Measurements from ENCODE around the gene DDX31. TPM values are rescaled to one million over a fixed set of nuclear protein-coding genes. Genes with fewer than 3 reads are reported as not detected.

Gene DDX31
- total and polyA plus RNA-seq, 2 donors (not counting 1 experiment from before 2014, with no cell fraction given), result 16.4 to 22.7 TPM

- no peak overlapping the region for H3K9ac ChIP-seq (ENCODE audit: low read length)
- H3K4me1 ChIP-seq (ENCODE audit: control insufficient read depth in 2 of 2, insufficient read depth in 2 of 2, low read length in 2 of 2), result no peaks in the 10 kb centered on the region
- Mint-ChIP-seq H3K27me3 (no peaks in the 10 kb centered on the region), H3K4me3 (no peak overlapping the region), H3K9me3 (ENCODE audit: insufficient read depth) (no peaks in the 10 kb centered on the region), H3K4me1 (no peaks in the 10 kb centered on the region), H3K27ac (no peak overlapping the region)
- ChIA-PET POLR2A (no interaction called here), CTCF (no interaction called here)
- H3K36me3 ChIP-seq (replicated peaks in 1 of 2; ENCODE audit: control extremely low read depth in 1 of 2, control insufficient read depth in 1 of 2, extremely low read depth in 1 of 2, insufficient read depth in 2 of 2, low read length in 1 of 2), result peaks cover 10 to 85% of the 10 kb centered on the region in 2 experiments
- TF ChIP-seq CTCF (IDR thresholded peaks at IDR 0.05), result no peak
- TF ChIP-seq EZH2 (IDR thresholded peaks at IDR 0.05; ENCODE audit: borderline replicate concordance, insufficient read depth, low read depth, low read length, poor library complexity, severe bottlenecking), result no peak
- DNase-seq (no peak), ATAC-seq (ENCODE audit: low read depth) (no peak)
- intact Hi-C loops (cut with micrococcal nuclease), result no loop called here
- no peaks in the 10 kb centered on the region for H3K79me2 ChIP-seq (ENCODE audit: control insufficient read depth, insufficient read depth, low read length)
- no peak overlapping the region for H3K27ac ChIP-seq (ENCODE audit: low read length in 2 of 2)
- no peaks in the 10 kb centered on the region for H3K9me3 ChIP-seq (ENCODE audit: control extremely low read depth in 1 of 3, control insufficient read depth in 2 of 3, insufficient read depth in 1 of 3, low read length in 2 of 3)
- 94% methylated on average over 3 of the region's 3 CpGs for WGBS (ENCODE audit: insufficient coverage)
- no peak overlapping the region for H3K4me3 ChIP-seq (ENCODE audit: control extremely low read depth in 1 of 5, extremely low read depth in 1 of 5, insufficient read depth in 1 of 5, low read depth in 2 of 5, low read length in 4 of 5)
- H2AFZ ChIP-seq (ENCODE audit: insufficient read depth, low read depth, low read length, poor library complexity, severe bottlenecking), result no peak overlapping the region
- no peaks in the 10 kb centered on the region for H4K20me1 ChIP-seq (ENCODE audit: control insufficient read depth, insufficient read depth, low read length, poor library complexity, severe bottlenecking)
- H3K27me3 ChIP-seq (replicated peaks in 1 of 4; ENCODE audit: control extremely low read depth in 1 of 4, control insufficient read depth in 3 of 4, insufficient read depth in 4 of 4, low read length in 3 of 4), result no peaks in the 10 kb centered on the region
- no peak overlapping the region for H3K4me2 ChIP-seq (replicated peaks; ENCODE audit: low read depth, low read length, poor library complexity, severe bottlenecking)
Observed at GRCh38 chr9:132648685-132649084, 21.1 kb downstream of the DDX31 start.

- TF ChIP-seq CTCF (IDR thresholded peaks at IDR 0.05), result no peak
- TF ChIP-seq EZH2 (IDR thresholded peaks at IDR 0.05; ENCODE audit: borderline replicate concordance, insufficient read depth, low read depth, low read length, poor library complexity, severe bottlenecking), result no peak
- CTCF ChIA-PET, result no interaction called here
Observed at GRCh38 chr9:132648283-132648682, 21.5 kb downstream of the DDX31 start.

More at GRCh38 chr9:132648283-132648682, 21.5 kb downstream of the DDX31 start:
- DNase-seq (no peak), ATAC-seq (ENCODE audit: low read depth) (no peak)
- H3K4me1 ChIP-seq (ENCODE audit: control insufficient read depth in 2 of 2, insufficient read depth in 2 of 2, low read length in 2 of 2), result no peaks in the 10 kb centered on the region
- H3K27ac ChIP-seq (ENCODE audit: low read length in 2 of 2), result no peak overlapping the region
- POLR2A ChIA-PET, result no interaction called here
- Mint-ChIP-seq H3K27ac (no peak overlapping the region), H3K4me3 (no peak overlapping the region), H3K9me3 (ENCODE audit: insufficient read depth) (no peaks in the 10 kb centered on the region), H3K4me1 (no peaks in the 10 kb centered on the region), H3K27me3 (no peaks in the 10 kb centered on the region)
- intact Hi-C loops (cut with micrococcal nuclease), result no loop called here
- peaks cover 3% of the 10 kb centered on the region for H3K79me2 ChIP-seq (ENCODE audit: control insufficient read depth, insufficient read depth, low read length)
- H3K36me3 ChIP-seq (replicated peaks in 1 of 2; ENCODE audit: control extremely low read depth in 1 of 2, control insufficient read depth in 1 of 2, extremely low read depth in 1 of 2, insufficient read depth in 2 of 2, low read length in 1 of 2), result peaks cover 10 to 89% of the 10 kb centered on the region in 2 experiments
- no peak overlapping the region for H3K4me2 ChIP-seq (replicated peaks; ENCODE audit: low read depth, low read length, poor library complexity, severe bottlenecking)
- no peak overlapping the region for H3K9ac ChIP-seq (ENCODE audit: low read length)
- H3K27me3 ChIP-seq (replicated peaks in 1 of 4; ENCODE audit: control extremely low read depth in 1 of 4, control insufficient read depth in 3 of 4, insufficient read depth in 4 of 4, low read length in 3 of 4), result no peaks in the 10 kb centered on the region
- no peak overlapping the region for H2AFZ ChIP-seq (ENCODE audit: insufficient read depth, low read depth, low read length, poor library complexity, severe bottlenecking)
- H3K4me3 ChIP-seq (ENCODE audit: control extremely low read depth in 1 of 5, extremely low read depth in 1 of 5, insufficient read depth in 1 of 5, low read depth in 2 of 5, low read length in 4 of 5), result no peak overlapping the region
- H4K20me1 ChIP-seq (ENCODE audit: control insufficient read depth, insufficient read depth, low read length, poor library complexity, severe bottlenecking), result no peaks in the 10 kb centered on the region
- 92% methylated on average over 2 of the region's 7 CpGs for WGBS (ENCODE audit: insufficient coverage)
- no peaks in the 10 kb centered on the region for H3K9me3 ChIP-seq (ENCODE audit: control extremely low read depth in 1 of 3, control insufficient read depth in 2 of 3, insufficient read depth in 1 of 3, low read length in 2 of 3)
